CD14-positive monocyte (primary cell): ENCODE measurements around the gene RIMBP3C. TPM values are rescaled to one million over a fixed set of nuclear protein-coding genes. Genes with fewer than 3 reads are reported as not detected.
"Not testable (repeated sequence)": the region's sequence is repeated elsewhere in the genome, so short reads cannot be mapped to it uniquely, and the experiment has no call there.

Experiments used
- DNase-seq, 3 donors: peaks; one replicate each; pipeline ENCODE4 v3.0.0-alpha.2; 2011 to 2022
- H2AFZ ChIP-seq: 2 replicates; pipeline ENCODE4 v1.6.0; 2012; ENCODE audit warnings: mild to moderate bottlenecking, low read depth, low read length, inconsistent platforms; ENCODE audit not compliant: insufficient read depth, poor library complexity, severe bottlenecking
- H3K27ac ChIP-seq, 2 donors: 1 replicate in 1 of 2; 2 replicates in 1 of 2; pipeline ENCODE4 v1.5.1; 2012 to 2013; ENCODE audit warnings: low read length in 2 of 2, control low read depth in 1 of 2, inconsistent platforms in 1 of 2, low read depth in 1 of 2, mild to moderate bottlenecking in 1 of 2
- H3K27me3 ChIP-seq, 2 donors: one replicate each; pipeline versions ENCODE4 v1.6.0 to v1.6.1; 2011 to 2013; ENCODE audit warnings: low read length in 2 of 2; ENCODE audit not compliant: control insufficient read depth in 2 of 2, insufficient read depth in 2 of 2
- H3K36me3 ChIP-seq, 2 donors: replicated peaks in 1 of 2; 1 replicate in 1 of 2; 2 replicates in 1 of 2; pipeline versions ENCODE4 v1.5.1 to v1.6.1; 2012 to 2013; ENCODE audit warnings: low read length in 2 of 2, control low read depth in 1 of 2, inconsistent platforms in 1 of 2, mild to moderate bottlenecking in 1 of 2; ENCODE audit not compliant: insufficient read depth in 2 of 2, control insufficient read depth in 1 of 2
- H3K4me1 ChIP-seq, 2 donors: 1 replicate in 1 of 2; 2 replicates in 1 of 2; pipeline versions ENCODE4 v1.5.1 to v1.6.1; 2012 to 2013; ENCODE audit warnings: low read length in 2 of 2, control low read depth in 1 of 2, inconsistent platforms in 1 of 2, mild to moderate bottlenecking in 1 of 2, moderate library complexity in 1 of 2; ENCODE audit not compliant: insufficient read depth in 2 of 2, control insufficient read depth in 1 of 2
- H3K4me2 ChIP-seq: replicated peaks from 2 replicates; pipeline ENCODE3; 2012; ENCODE audit warnings: low read length, moderate library complexity, mild to moderate bottlenecking; ENCODE audit not compliant: poor library complexity, severe bottlenecking; ENCODE audit errors: extremely low read depth
- H3K4me3 ChIP-seq, 3 experiments: fragments of 200-600 bp in 1 of 3; sonication (generic) in 1 of 3; replicated peaks in 1 of 3; 1 replicate in 2 of 3; 2 replicates in 1 of 3; pipeline ENCODE4 v1.5.1; 2011 to 2013; ENCODE audit warnings: low read length in 3 of 3, mild to moderate bottlenecking in 3 of 3, control low read depth in 2 of 3, low read depth in 2 of 3, inconsistent platforms in 1 of 3, moderate library complexity in 1 of 3
- H3K79me2 ChIP-seq: 2 replicates; pipeline ENCODE4 v1.6.0; 2012; ENCODE audit warnings: mild to moderate bottlenecking, control low read depth, inconsistent platforms, low read length, moderate library complexity; ENCODE audit not compliant: insufficient read depth
- H3K9ac ChIP-seq: 2 replicates; pipeline ENCODE4 v1.6.0; 2017; ENCODE audit warnings: low read length, mild to moderate bottlenecking; ENCODE audit not compliant: insufficient read depth, poor library complexity, severe bottlenecking
- H3K9me3 ChIP-seq, 2 donors: replicated peaks in 1 of 2; 1 replicate in 1 of 2; 2 replicates in 1 of 2; pipeline versions ENCODE4 v1.5.1 to v1.6.1; 2012 to 2013; ENCODE audit warnings: low read length in 2 of 2, control low read depth in 1 of 2; ENCODE audit not compliant: control insufficient read depth in 1 of 2, insufficient read depth in 1 of 2
- H4K20me1 ChIP-seq: 2 replicates; pipeline ENCODE4 v1.6.0; 2012; ENCODE audit warnings: mild to moderate bottlenecking, low read length, control low read depth, moderate library complexity; ENCODE audit not compliant: insufficient read depth
- H3K27ac Mint-ChIP-seq, 7 donors: one replicate each; pipeline ENCODE4 v1.8.0; 2020; ENCODE audit warnings: mild to moderate bottlenecking in 7 of 7, mixed read lengths in 7 of 7, moderate library complexity in 6 of 7, inconsistent platforms in 2 of 7
- H3K27me3 Mint-ChIP-seq, 3 donors: one replicate each; pipeline ENCODE4 v1.8.0; 2021 to 2022; ENCODE audit warnings: low read depth in 3 of 3, mild to moderate bottlenecking in 3 of 3, mixed read lengths in 3 of 3, moderate library complexity in 3 of 3, inconsistent platforms in 1 of 3
- H3K36me3 Mint-ChIP-seq, 2 donors: one replicate each; pipeline ENCODE4 v1.8.0; 2020; ENCODE audit warnings: mixed read lengths in 2 of 2, inconsistent platforms in 1 of 2, mild to moderate bottlenecking in 1 of 2
- H3K4me1 Mint-ChIP-seq: one replicate; pipeline ENCODE4 v1.8.0; 2020; ENCODE audit warnings: mild to moderate bottlenecking, mixed read lengths
- H3K4me3 Mint-ChIP-seq, 2 donors: one replicate each; pipeline ENCODE4 v1.8.0; 2020; ENCODE audit warnings: mild to moderate bottlenecking in 2 of 2, mixed read lengths in 2 of 2, moderate library complexity in 1 of 2
- H3K9me3 Mint-ChIP-seq, 7 donors: one replicate each; pipeline ENCODE4 v1.8.0; 2020 to 2022; ENCODE audit warnings: mixed read lengths in 7 of 7, mild to moderate bottlenecking in 6 of 7, moderate library complexity in 6 of 7, inconsistent platforms in 2 of 7
- WGBS: methylation state at CpG from one replicate; pipeline ENCODE4 v1.1.5; 2013; ENCODE audit warnings: missing lambda C conversion rate; ENCODE audit not compliant: insufficient coverage; 5-methylcytosine and 5-hydroxymethylcytosine counted together
- intact Hi-C, 2 donors: fragments of 100-400 bp; cut with micrococcal nuclease; formaldehyde crosslinking; loops; one replicate each; pipeline versions ENCODE4 v1.15.0 to v1.15.1; 2023
- polyA plus RNA-seq, 3 donors: library from polyadenylated mRNA; depleted of rRNA in 1 of 3; unstranded in 2 of 3; stranded (reverse) in 1 of 3; fragments of 300-500 nt in 2 of 3; fragments of >200 nt in 1 of 3; fragmentation: Illumina TruSeq in 2 of 3; gene quantifications; 1 replicate in 2 of 3; 2 replicates in 1 of 3; pipeline ENCODE4 v1.2.3, GENCODE V29; 2012 to 2021

RIMBP3C gene
- polyA plus RNA-seq, 3 donors: 0.05 to 0.11 (median 0.08) TPM

DNA sequence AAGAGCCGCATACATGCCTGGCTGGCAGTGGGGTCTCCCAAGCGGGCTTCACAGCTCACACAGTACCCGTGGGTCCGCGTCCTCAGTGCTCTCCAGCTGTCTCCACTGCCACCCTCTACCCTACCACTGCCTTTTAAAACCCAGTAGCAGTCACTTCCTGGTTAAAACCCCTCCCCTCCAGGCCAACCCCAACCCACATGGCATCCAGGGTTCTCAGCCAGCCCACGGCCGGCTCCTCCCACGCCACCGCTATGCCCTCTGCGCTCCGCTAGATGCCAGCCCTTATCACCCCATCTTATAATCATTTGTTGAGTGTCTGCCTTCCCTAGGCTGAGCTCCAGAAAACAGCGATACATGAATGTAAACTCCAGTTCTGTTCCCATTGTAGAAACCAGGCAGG lies 37.1 kb downstream of the RIMBP3C start:
- H3K9me3 Mint-ChIP-seq, H3K27ac ChIP-seq, DNase-seq, H3K79me2 ChIP-seq, H3K36me3 ChIP-seq, H3K4me3 ChIP-seq, H3K4me1 Mint-ChIP-seq, H3K9me3 ChIP-seq, H3K4me3 Mint-ChIP-seq, H4K20me1 ChIP-seq, H3K36me3 Mint-ChIP-seq, H3K27me3 Mint-ChIP-seq, H3K4me2 ChIP-seq, H3K9ac ChIP-seq, intact Hi-C loops, H3K27ac Mint-ChIP-seq, H2AFZ ChIP-seq, H3K27me3 ChIP-seq, H3K4me1 ChIP-seq: not testable (repeated sequence)
- 40% methylated on average over 1 of the region's 12 CpGs for WGBS

DNA sequence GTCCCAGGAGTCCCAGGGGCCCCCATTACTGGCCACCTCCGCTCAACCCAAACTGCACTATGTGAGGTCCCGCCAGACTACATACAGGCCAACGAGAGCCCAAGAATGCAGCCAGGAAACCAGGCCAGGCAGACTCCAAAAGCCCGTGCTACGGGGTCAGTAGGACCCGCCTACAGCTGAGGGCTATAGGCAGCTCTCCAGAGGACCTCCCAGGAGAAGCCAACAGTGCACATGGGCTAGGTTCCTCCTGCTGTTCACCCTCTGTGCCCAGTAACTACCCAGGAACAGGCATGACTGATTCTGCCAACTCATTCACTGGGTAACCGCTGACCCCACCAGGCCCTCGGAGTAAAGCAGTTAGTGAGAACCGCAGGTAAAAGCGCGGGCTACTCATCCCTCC lies 39.2 kb downstream of the RIMBP3C start:
- H3K36me3 ChIP-seq, H3K4me3 Mint-ChIP-seq, H3K9me3 ChIP-seq, H2AFZ ChIP-seq, H3K27me3 ChIP-seq, DNase-seq, H3K9me3 Mint-ChIP-seq, H3K27me3 Mint-ChIP-seq, intact Hi-C loops, H3K27ac Mint-ChIP-seq, H3K4me1 ChIP-seq, H3K36me3 Mint-ChIP-seq, H4K20me1 ChIP-seq, H3K4me2 ChIP-seq, H3K4me1 Mint-ChIP-seq, H3K4me3 ChIP-seq, H3K79me2 ChIP-seq, H3K27ac ChIP-seq, H3K9ac ChIP-seq: not testable (repeated sequence)
- no CpG with 5 or more reads among the region's 11 CpGs for WGBS

- H2AFZ ChIP-seq, DNase-seq, H3K4me1 ChIP-seq, H3K79me2 ChIP-seq, H3K9ac ChIP-seq, H3K4me3 ChIP-seq, H3K4me1 Mint-ChIP-seq, H3K36me3 ChIP-seq, H3K27me3 Mint-ChIP-seq, H3K36me3 Mint-ChIP-seq, H3K27ac Mint-ChIP-seq, intact Hi-C loops, H3K9me3 ChIP-seq, H3K4me2 ChIP-seq, H3K27ac ChIP-seq, H4K20me1 ChIP-seq, H3K9me3 Mint-ChIP-seq, H3K4me3 Mint-ChIP-seq, H3K27me3 ChIP-seq: not testable (repeated sequence)
- WGBS: no CpG with 5 or more reads among the region's 9 CpGs
Measured at GRCh38 chr22:21510397-21510796, 40.9 kb downstream of the RIMBP3C start.

DNA sequence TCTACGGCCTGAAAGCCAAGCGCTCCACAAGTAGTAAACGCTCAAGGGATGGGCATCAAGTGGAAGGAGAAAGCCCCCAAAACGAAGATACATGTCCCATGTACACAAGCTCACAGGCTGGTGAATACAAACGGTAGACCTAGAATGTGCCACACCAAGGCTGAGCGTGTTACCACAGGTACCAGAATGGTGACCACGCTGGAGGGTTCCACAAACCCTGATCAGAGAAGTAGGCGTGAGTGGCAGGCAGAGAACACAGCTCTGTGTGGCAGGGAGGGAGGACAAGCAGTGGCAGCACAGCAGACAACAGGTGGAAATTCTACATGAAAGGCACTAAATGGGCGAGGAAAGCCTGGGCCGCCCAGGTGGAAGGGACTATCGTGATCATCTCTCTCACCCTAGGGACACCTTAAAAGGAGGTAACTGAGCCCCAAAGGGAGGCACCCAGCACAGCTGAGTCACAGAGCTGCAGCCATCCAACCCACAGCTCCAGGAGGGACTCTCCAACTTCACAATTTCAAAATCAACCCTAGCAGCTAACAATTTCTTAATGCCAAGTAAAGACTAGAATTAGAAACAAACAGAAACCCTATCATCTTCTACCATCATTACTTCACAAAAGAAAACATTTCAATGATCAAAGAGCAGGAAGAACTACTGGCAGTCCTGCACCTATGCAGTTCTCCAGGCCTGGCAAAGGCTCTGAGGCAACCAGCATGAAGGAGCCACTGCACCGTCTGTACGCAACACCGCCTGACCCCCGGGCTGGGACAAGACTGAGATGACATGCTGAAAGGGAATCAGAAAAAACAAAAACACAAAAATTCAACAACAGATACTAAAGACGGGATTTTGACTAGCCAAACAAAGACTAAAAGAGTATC lies 51.4 kb downstream of the RIMBP3C start:
- H3K9me3 ChIP-seq, H3K4me3 Mint-ChIP-seq, H3K4me1 ChIP-seq, H3K4me3 ChIP-seq, H3K4me1 Mint-ChIP-seq, H3K9me3 Mint-ChIP-seq, H4K20me1 ChIP-seq, DNase-seq, H2AFZ ChIP-seq, H3K9ac ChIP-seq, H3K27ac ChIP-seq, H3K36me3 ChIP-seq, H3K79me2 ChIP-seq, intact Hi-C loops, H3K36me3 Mint-ChIP-seq, H3K27ac Mint-ChIP-seq, H3K27me3 Mint-ChIP-seq, H3K27me3 ChIP-seq, H3K4me2 ChIP-seq: not testable (repeated sequence)
- no CpG with 5 or more reads among the region's 16 CpGs for whole genome bisulfite sequencing
